MM.1S (cell line): ENCODE data around the gene BBS12.

Experiments used
- DNase-seq: peaks from one replicate; pipeline ENCODE4 v3.0.0-alpha.2; 2015
- H2AFZ ChIP-seq: fragments of 300-600 bp; sonication (generic); 2 replicates; pipeline ENCODE4 v1.6.0; 2016; ENCODE audit warnings: antibody characterized with exemption, low read length
- H3F3A ChIP-seq: fragments of 300-600 bp; sonication (generic); 2 replicates; pipeline ENCODE4 v1.6.1; 2016; ENCODE audit warnings: mild to moderate bottlenecking, antibody characterized with exemption, low read length, moderate library complexity, mixed read lengths; ENCODE audit not compliant: insufficient read depth
- H3K27ac ChIP-seq: fragments of 300-600 bp; sonication (generic); 2 replicates; pipeline ENCODE4 v1.5.1; 2016; ENCODE audit warnings: mild to moderate bottlenecking, low read length
- H3K27me3 ChIP-seq: fragments of 300-600 bp; sonication (generic); replicated peaks from 2 replicates; pipeline ENCODE4 v1.6.0; 2016; ENCODE audit warnings: low read length; ENCODE audit not compliant: insufficient read depth
- H3K36me3 ChIP-seq: fragments of 300-600 bp; sonication (generic); replicated peaks from 2 replicates; pipeline ENCODE4 v1.6.1; 2016; ENCODE audit warnings: mild to moderate bottlenecking, low read length, mixed read lengths; ENCODE audit not compliant: insufficient read depth
- H3K4me1 ChIP-seq: fragments of 300-600 bp; sonication (generic); 2 replicates; pipeline ENCODE4 v1.6.1; 2016; ENCODE audit warnings: low read length, mixed read lengths
- H3K4me2 ChIP-seq: fragments of 300-600 bp; sonication (generic); 2 replicates; pipeline ENCODE4 v1.6.0; 2016; ENCODE audit warnings: low read depth, low read length
- H3K4me3 ChIP-seq: fragments of 300-600 bp; sonication (generic); 2 replicates; pipeline ENCODE4 v1.5.1; 2016; ENCODE audit warnings: low read length, mixed read lengths
- H3K79me2 ChIP-seq: fragments of 300-600 bp; sonication (generic); 2 replicates; pipeline ENCODE4 v1.6.1; 2016; ENCODE audit warnings: mixed run types, low read length, mixed read lengths
- H3K9ac ChIP-seq: fragments of 300-600 bp; sonication (generic); 2 replicates; pipeline ENCODE4 v1.6.1; 2016; ENCODE audit warnings: low read length, mixed read lengths
- H3K9me2 ChIP-seq: fragments of 300-600 bp; sonication (generic); replicated peaks from 2 replicates; pipeline ENCODE4 v1.6.1; 2016; ENCODE audit warnings: mild to moderate bottlenecking, low read length, mixed read lengths; ENCODE audit not compliant: insufficient read depth
- H3K9me3 ChIP-seq: fragments of 300-600 bp; sonication (generic); replicated peaks from 2 replicates; pipeline ENCODE4 v1.6.1; 2016; ENCODE audit warnings: mild to moderate bottlenecking, low read length, mixed read lengths; ENCODE audit not compliant: insufficient read depth
- H4K20me1 ChIP-seq: fragments of 300-600 bp; sonication (generic); 2 replicates; pipeline ENCODE4 v1.6.1; 2016; ENCODE audit warnings: mild to moderate bottlenecking, low read length, moderate library complexity, mixed read lengths; ENCODE audit not compliant: insufficient read depth
- EZH2 ChIP-seq: fragments of 300-600 bp; sonication (generic); optimal IDR thresholded peaks from 2 replicates; pipeline ENCODE3; 2017; ENCODE audit warnings: low read depth, mild to moderate bottlenecking, antibody characterized with exemption, low read length, mixed read lengths
- EZH2phosphoT487 ChIP-seq: fragments of 300-600 bp; sonication (generic); IDR thresholded peaks from 2 replicates; pipeline ENCODE4 v1.6.1; 2018; ENCODE audit warnings: antibody characterized with exemption, low read length
- TF ChIP-seq, protein P1 (sequence below): fragments of 300-600 bp; sonication (generic); IDR thresholded peaks from 2 replicates; pipeline ENCODE4 v1.5.1; 2016; ENCODE audit warnings: antibody characterized with exemption, low read length, mixed read lengths

The BBS12 gene

DNA sequence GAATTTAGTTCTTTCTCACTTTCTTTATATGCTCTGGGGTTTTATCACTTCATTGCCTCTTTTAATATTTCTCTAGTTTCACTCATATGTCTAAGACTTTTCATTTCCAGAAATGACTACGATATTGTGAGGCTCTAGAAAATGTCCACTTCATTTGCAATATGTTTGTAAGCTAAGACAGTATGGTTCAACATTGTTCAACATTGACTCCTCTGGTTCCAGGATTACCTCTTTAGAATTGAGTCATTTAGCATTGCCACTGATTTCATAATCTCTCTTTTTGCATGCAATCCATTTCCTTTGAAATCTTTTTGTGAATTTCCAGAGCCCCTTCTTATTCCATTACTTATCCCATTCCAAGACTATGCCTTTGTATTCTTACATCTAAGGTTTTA lies 32.3 kb downstream of the BBS12 start:
- peaks cover 11% of the 10 kb centered on the region for H3K4me1 ChIP-seq
- no peak overlapping the region for H2AFZ ChIP-seq
- H3K4me3 ChIP-seq = no peak overlapping the region
- H4K20me1 ChIP-seq = no peaks in the 10 kb centered on the region
- H3K27ac ChIP-seq = no peak overlapping the region
- no peak overlapping the region for H3K4me2 ChIP-seq
- H3K36me3 ChIP-seq = no peaks in the 10 kb centered on the region
- no peaks in the 10 kb centered on the region for H3K9me2 ChIP-seq
- H3K9me3 ChIP-seq = no peaks in the 10 kb centered on the region
- H3K27me3 ChIP-seq = no peaks in the 10 kb centered on the region
- no peak for DNase-seq
- H3K9ac ChIP-seq = no peak overlapping the region
- no peaks in the 10 kb centered on the region for H3K79me2 ChIP-seq
- TF ChIP-seq, protein P1, sequence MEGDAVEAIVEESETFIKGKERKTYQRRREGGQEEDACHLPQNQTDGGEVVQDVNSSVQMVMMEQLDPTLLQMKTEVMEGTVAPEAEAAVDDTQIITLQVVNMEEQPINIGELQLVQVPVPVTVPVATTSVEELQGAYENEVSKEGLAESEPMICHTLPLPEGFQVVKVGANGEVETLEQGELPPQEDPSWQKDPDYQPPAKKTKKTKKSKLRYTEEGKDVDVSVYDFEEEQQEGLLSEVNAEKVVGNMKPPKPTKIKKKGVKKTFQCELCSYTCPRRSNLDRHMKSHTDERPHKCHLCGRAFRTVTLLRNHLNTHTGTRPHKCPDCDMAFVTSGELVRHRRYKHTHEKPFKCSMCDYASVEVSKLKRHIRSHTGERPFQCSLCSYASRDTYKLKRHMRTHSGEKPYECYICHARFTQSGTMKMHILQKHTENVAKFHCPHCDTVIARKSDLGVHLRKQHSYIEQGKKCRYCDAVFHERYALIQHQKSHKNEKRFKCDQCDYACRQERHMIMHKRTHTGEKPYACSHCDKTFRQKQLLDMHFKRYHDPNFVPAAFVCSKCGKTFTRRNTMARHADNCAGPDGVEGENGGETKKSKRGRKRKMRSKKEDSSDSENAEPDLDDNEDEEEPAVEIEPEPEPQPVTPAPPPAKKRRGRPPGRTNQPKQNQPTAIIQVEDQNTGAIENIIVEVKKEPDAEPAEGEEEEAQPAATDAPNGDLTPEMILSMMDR = no peak
- TF ChIP-seq EZH2 (no peak), EZH2phosphoT487 (no peak)
- no peaks in the 10 kb centered on the region for H3F3A ChIP-seq

DNA sequence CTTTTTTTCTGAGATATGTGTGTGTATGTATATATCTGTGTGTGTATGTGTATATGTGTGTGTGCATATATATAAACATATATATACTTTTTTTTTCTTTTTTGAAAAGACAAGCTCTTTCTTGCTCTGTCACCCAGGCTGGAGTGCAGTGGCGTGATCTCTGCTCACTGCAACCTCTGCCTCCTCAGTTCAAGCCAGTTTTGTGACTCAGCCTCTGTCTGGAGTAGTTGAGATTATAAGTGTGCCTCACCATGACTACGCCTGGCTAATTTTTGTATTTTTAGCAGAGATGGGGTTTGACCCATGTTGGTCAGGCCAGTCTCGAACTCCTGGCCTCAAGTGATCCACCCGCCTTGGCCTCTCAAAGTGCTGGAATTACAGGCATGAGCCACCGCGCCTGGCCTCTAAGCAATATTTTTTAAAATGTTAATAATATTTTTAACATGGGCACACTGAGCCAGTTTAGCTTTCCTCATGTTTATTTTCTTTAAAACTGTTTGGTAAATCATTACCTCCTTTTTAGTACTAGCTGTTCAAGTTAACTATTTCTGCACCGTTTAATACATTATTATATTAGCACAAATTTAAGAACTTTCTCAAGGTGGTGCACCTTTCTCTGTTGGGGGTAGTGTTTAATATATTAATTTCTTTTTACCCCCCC lies 33.3 kb downstream of the BBS12 start:
- no peaks in the 10 kb centered on the region for H3K79me2 ChIP-seq
- peaks cover 11% of the 10 kb centered on the region for H3K4me1 ChIP-seq
- no peaks in the 10 kb centered on the region for H3K27me3 ChIP-seq
- H3K4me2 ChIP-seq = no peak overlapping the region
- no peak overlapping the region for H3K27ac ChIP-seq
- no peaks in the 10 kb centered on the region for H3K36me3 ChIP-seq
- no peak overlapping the region for H2AFZ ChIP-seq
- no peak overlapping the region for H3K9ac ChIP-seq
- H4K20me1 ChIP-seq = no peaks in the 10 kb centered on the region
- no peak for DNase-seq
- H3K4me3 ChIP-seq = no peak overlapping the region
- H3F3A ChIP-seq = no peaks in the 10 kb centered on the region
- H3K9me2 ChIP-seq = no peaks in the 10 kb centered on the region
- TF ChIP-seq EZH2phosphoT487 (no peak), EZH2 (no peak)
- TF ChIP-seq, protein P1 = no peak
- no peaks in the 10 kb centered on the region for H3K9me3 ChIP-seq

DNA sequence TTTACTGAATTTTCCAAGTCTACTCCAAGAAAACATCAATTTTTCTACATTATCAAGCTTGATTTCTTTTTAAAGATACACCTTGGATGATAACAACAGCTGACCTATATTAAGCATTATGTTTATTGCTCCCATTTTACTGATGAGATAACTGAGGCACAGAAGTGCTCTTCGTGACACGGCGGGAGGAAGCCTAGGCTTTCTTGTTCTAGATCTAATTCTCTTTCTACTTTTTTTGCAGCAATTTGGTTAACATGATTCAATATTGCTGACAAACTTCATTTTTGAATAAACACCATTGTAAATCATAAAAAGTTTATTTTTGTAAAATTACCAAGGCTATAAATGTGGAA lies 33.8 kb downstream of the BBS12 start:
- DNase-seq = no peak
- Histone ChIP-seq H3K9me3 (no peaks in the 10 kb centered on the region), H3K27ac (no peak overlapping the region), H3K36me3 (no peaks in the 10 kb centered on the region), H2AFZ (no peak overlapping the region), H3K9me2 (no peaks in the 10 kb centered on the region), H3K27me3 (no peaks in the 10 kb centered on the region), H4K20me1 (no peaks in the 10 kb centered on the region), H3K9ac (no peak overlapping the region), H3K79me2 (no peaks in the 10 kb centered on the region), H3K4me1 (peaks cover 11% of the 10 kb centered on the region), H3K4me2 (no peak overlapping the region), H3K4me3 (no peak overlapping the region), H3F3A (no peaks in the 10 kb centered on the region)
- TF ChIP-seq EZH2 (no peak), EZH2phosphoT487 (no peak)
- TF ChIP-seq, protein P1 = no peak
